Glomerular visceral epithelial cell (primary cell): Measurements from ENCODE around the gene ZNF311.
"Not testable (repeated sequence)": the region's sequence is repeated elsewhere in the genome, so short reads cannot be mapped to it uniquely, and the experiment has no call there.

ENCODE experiments used
- DNase-seq: peaks from one replicate; pipeline ENCODE4 v3.0.0-alpha.2; 2016; ENCODE audit errors: extremely low spot score

The ZNF311 gene

DNA sequence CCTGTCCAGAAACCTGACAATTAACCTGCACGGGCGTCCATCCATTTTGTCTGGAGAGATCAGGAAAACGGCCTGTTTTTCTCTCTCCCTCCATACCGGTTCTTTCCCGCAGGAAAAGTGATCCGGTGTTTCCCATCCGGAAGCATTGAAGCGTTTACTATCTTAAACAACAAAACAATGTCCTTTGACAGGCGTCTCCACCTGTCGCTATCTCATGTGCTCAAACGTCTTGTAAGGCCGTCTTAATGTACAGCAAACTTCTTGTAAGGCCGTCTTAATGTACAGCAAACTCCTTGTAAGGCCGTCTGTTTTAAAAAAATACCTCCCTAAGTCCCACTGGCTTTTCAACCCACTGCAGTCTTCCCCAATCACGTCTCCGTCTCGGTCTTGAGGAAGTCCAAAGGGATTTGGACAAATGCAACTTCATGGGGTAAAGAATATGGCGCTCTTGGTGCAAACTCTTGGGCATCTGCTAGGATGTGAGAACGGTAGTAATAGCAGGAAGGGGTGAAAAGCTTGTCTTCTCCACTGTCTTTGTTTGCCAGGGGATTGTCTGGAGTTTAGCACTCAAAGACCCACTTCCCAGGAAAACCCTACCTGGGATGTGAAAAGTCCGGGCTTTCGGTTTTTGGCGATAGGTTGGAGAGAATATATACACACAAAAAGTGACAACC, 51.4 kb downstream of the ZNF311 start:
- peak; percentile 17 for DNase-seq

- DNase-seq: peak; percentile 75
Measured at GRCh38 chr6:28953039-28953584, 52.0 kb downstream of the ZNF311 start.

GRCh38 chr6:28949656-28950195, 55.4 kb downstream of the ZNF311 start:
- not testable (repeated sequence) for DNase-seq

DNA sequence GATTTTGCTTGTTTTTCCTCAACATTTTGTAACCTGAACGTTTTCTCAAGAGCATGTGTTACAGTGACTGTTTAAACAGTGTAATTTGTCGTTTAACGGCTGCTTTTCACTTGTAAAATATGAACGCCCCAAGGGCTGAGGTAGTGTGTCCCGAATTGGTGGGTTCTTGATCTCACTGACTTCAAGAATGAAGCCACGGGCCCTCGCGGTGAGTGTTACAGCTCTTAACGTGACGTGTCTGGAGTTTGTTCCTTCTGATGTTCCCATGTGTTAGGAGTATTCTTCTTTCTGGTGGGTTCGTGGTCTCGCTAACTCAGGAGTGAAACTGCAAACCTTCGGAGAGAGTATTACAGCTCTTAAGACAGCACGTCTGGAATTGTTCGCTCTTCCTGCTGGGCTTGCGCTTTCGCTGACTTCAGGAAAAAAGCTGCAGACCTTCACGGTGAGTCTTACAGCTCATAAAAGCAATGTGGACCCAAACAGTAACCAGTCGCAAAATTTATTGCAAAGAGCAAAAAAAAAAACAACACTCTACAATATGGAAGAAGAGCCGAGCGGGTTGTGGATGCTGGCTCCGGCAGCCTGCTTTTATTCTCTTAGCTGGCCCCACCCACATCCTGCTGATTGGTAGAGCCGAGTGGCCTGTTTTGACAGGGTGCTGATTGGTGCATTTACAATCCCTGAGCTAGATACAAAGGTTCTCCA, 56.2 kb downstream of the ZNF311 start:
- DNase-seq: no peak

- peak; percentile 63 for DNase-seq
Measured at GRCh38 chr6:28947831-28948270, 57.3 kb downstream of the ZNF311 start.

DNA sequence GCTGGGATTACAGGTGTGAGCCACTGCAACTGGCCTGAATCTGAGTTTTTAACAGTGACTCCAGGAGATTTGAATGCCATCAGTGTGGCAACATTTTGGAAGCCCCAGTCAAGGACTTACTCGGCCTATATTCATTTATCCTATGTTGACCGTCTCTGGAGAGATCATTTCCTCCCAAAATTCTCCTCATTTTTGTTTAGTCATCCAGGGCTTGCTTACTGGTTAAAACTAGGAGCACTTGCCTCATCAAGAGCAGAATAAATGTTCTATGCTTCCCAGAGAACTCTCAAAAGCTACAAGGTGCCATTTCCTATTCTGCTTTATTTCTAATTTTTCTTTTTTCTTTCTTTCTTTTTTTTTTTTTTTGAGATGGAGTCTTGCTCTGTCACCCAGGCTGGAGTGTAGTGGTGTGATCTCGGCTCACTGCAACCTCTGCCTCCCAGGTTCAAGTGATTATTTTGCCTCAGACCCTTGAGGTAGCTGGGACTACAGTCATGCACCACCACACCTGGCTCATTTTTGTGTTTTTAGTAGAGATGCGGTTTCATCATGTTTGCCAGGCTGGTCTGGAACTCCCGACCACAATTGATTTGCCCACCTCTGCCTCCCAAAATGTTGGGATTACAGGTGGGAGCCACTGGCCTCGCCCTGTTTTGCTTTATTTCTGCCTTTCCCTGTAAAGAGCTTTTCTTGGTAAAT, 57.9 kb downstream of the ZNF311 start:
- DNase-seq: no peak

- no peak for DNase-seq
Measured at GRCh38 chr6:28945349-28945748, 59.8 kb downstream of the ZNF311 start.
